A549 (cell line): ENCODE data around the gene DMRTB1. TPM values are rescaled to one million over a fixed set of nuclear protein-coding genes. Genes with fewer than 3 reads are reported as not detected.

Experiments
- ATAC-seq, 2 experiments: fragments of 200-7000 bp in 1 of 2; fragments of >200 bp in 1 of 2; cut with Nextera tagmentation in 1 of 2; cut with Tn5 transposase in 1 of 2; 3 replicates each; pipeline versions ENCODE4 v1.8.0 to v1.9.1; 2018 to 2020; ENCODE audit warnings: mild to moderate bottlenecking in 1 of 2, moderate library complexity in 1 of 2
- CTCF ChIA-PET: fragments of 300-600 bp; sonication (Branson Sonifier 250); formaldehyde crosslinking; extraction: SDS; loops from one replicate; lab custom pipeline; 2021; ENCODE audit warnings: antibody characterized with exemption, inconsistent platforms; lab: Yijun Ruan, JAX
- POLR2A ChIA-PET: fragments of 350-600 bp; formaldehyde crosslinking; extraction: SDS; loops from one replicate; lab custom pipeline; 2021; ENCODE audit warnings: antibody characterized with exemption, inconsistent platforms; lab: Yijun Ruan, JAX
- DNase-seq, 2 experiments: peaks; one replicate each; pipeline versions ENCODE4 v3.0.0 to v3.0.0-alpha.2; 2011 to 2016; ENCODE audit warnings: low read depth in 1 of 2, low spot score in 1 of 2
- FAIRE-seq: peaks from 2 replicates; lab custom pipeline; 2011; peaks lifted over from hg19 to GRCh38; lab: Jason Lieb, UNC
- H3K27ac ChIP-seq, 2 experiments: fragments of >200 bp; sonication (Bioruptor Twin); formaldehyde crosslinking; 3 replicates each; pipeline ENCODE4 v1.5.1; 2016 to 2017
- H3K4me1 ChIP-seq: fragments of >200 bp; sonication (Bioruptor Twin); formaldehyde crosslinking; 3 replicates; pipeline ENCODE4 v1.6.1; 2016
- H3K4me2 ChIP-seq: fragments of >200 bp; sonication (Bioruptor Twin); formaldehyde crosslinking; 3 replicates; pipeline ENCODE4 v1.6.1; 2016
- H3K4me3 ChIP-seq: fragments of >200 bp; sonication (Bioruptor Twin); formaldehyde crosslinking; 3 replicates; pipeline ENCODE4 v1.5.1; 2016
- H3K9me3 ChIP-seq: fragments of >200 bp; sonication (Bioruptor Twin); formaldehyde crosslinking; 3 replicates; pipeline ENCODE4 v1.6.1; 2016
- ATOH8 ChIP-seq: fragments of 250-450 bp; sonication (Bioruptor Pico); IDR thresholded peaks from 2 replicates; pipeline ENCODE4 v1.5.0; 2020; ENCODE audit warnings: low read depth, mild to moderate bottlenecking, moderate library complexity
- BHLHE40 ChIP-seq: IDR thresholded peaks from 2 replicates; pipeline ENCODE4 v1.6.1; 2012; ENCODE audit warnings: low read depth, low read length, inconsistent platforms
- CBX2 ChIP-seq: fragments of 200-600 bp; sonication (generic); IDR thresholded peaks from 2 replicates; pipeline ENCODE4 v1.6.1; 2016; ENCODE audit warnings: low read depth, mild to moderate bottlenecking, borderline replicate concordance
- CBX8 ChIP-seq: fragments of 200-600 bp; sonication (generic); IDR thresholded peaks from 2 replicates; pipeline ENCODE4 v1.6.1; 2016
- CEBPB ChIP-seq, 2 experiments: fragments of >200 bp in 1 of 2; sonication (Bioruptor Twin) in 1 of 2; formaldehyde crosslinking in 1 of 2; IDR thresholded peaks; 2 replicates each; pipeline ENCODE4 v1.6.1; 2012 to 2016
- CHD4 ChIP-seq: fragments of 200-600 bp; sonication (generic); IDR thresholded peaks from 2 replicates; pipeline ENCODE4 v1.6.1; 2016; ENCODE audit warnings: antibody characterized with exemption, mild to moderate bottlenecking, borderline replicate concordance
- ESRRA ChIP-seq: fragments of 150-350 bp; IDR thresholded peaks from 2 replicates; pipeline ENCODE4 v1.6.1; 2014; ENCODE audit warnings: mild to moderate bottlenecking, low read length, borderline replicate concordance
- FOSB ChIP-seq: fragments of 250-450 bp; sonication (Bioruptor Pico); IDR thresholded peaks from 2 replicates; pipeline ENCODE4 v1.5.0; 2020; ENCODE audit warnings: mild to moderate bottlenecking, moderate library complexity
- FOXS1 ChIP-seq: fragments of 250-450 bp; sonication (Bioruptor Pico); IDR thresholded peaks from 2 replicates; pipeline ENCODE4 v1.5.0; 2020; ENCODE audit warnings: mild to moderate bottlenecking, moderate library complexity
- GATA3 ChIP-seq: IDR thresholded peaks from 2 replicates; pipeline ENCODE4 v1.6.1; 2012; ENCODE audit warnings: borderline replicate concordance
- HES2 ChIP-seq: fragments of >200 bp; sonication (Bioruptor Twin); formaldehyde crosslinking; IDR thresholded peaks from 2 replicates; pipeline ENCODE4 v1.6.1; 2016
- HOXA7 ChIP-seq: fragments of 250-450 bp; sonication (Bioruptor Pico); IDR thresholded peaks from 2 replicates; pipeline ENCODE4 v1.5.0; 2020; ENCODE audit warnings: mild to moderate bottlenecking, moderate library complexity
- JUN ChIP-seq, 2 experiments: fragments of >200 bp; sonication (Bioruptor Twin); formaldehyde crosslinking; IDR thresholded peaks; 2 replicates in 1 of 2; 3 replicates in 1 of 2; pipeline ENCODE4 v1.6.1; 2016 to 2017
- KDM5A ChIP-seq: fragments of 200-600 bp; sonication (generic); IDR thresholded peaks from 2 replicates; pipeline ENCODE4 v1.6.1; 2016; ENCODE audit warnings: antibody characterized with exemption, mild to moderate bottlenecking
- MAZ ChIP-seq: fragments of 150-350 bp; IDR thresholded peaks from 2 replicates; pipeline ENCODE4 v1.6.1; 2014; ENCODE audit warnings: antibody characterized with exemption, low read depth, low read length, borderline replicate concordance
- MYC ChIP-seq: IDR thresholded peaks from 2 replicates; pipeline ENCODE4 v1.6.1; 2012; ENCODE audit warnings: mild to moderate bottlenecking, inconsistent platforms, low read length, improper control_type of control experiment, borderline replicate concordance
- NR3C1 ChIP-seq: fragments of >200 bp; sonication (Bioruptor Twin); formaldehyde crosslinking; IDR thresholded peaks from 3 replicates; pipeline ENCODE4 v1.6.1; 2017
- POLR2A ChIP-seq: IDR thresholded peaks from 2 replicates; pipeline ENCODE4 v1.6.1; 2012; ENCODE audit warnings: mild to moderate bottlenecking, low read length
- REST ChIP-seq: fragments of 200-600 bp; sonication (generic); IDR thresholded peaks from 2 replicates; pipeline ENCODE4 v1.6.1; 2016; ENCODE audit warnings: antibody characterized with exemption, mild to moderate bottlenecking, moderate library complexity
- RFX5 ChIP-seq: fragments of 450-650 bp; IDR thresholded peaks from 2 replicates; pipeline ENCODE4 v1.7.1; 2014; ENCODE audit warnings: antibody characterized with exemption, mild to moderate bottlenecking, moderate library complexity
- ZFP36 ChIP-seq: fragments of 450-650 bp; IDR thresholded peaks from 2 replicates; pipeline ENCODE4 v1.6.1; 2014; ENCODE audit warnings: borderline replicate concordance; ENCODE audit not compliant: partially characterized antibody
- WGBS: methylation state at CpG from one replicate; pipeline ENCODE4 v1.1.6; 2017; ENCODE audit errors: missing lambda C conversion rate; 5-methylcytosine and 5-hydroxymethylcytosine counted together
- polyA plus RNA-seq, 4 experiments: library from polyadenylated mRNA; depleted of rRNA in 3 of 4; stranded (reverse); fragments of >200 nt; fragmentation: RNase III in 1 of 4; extraction: RNeasy Plus Mini Kit Qiagen cat#74134 plus additional on column Dnase treatment in 1 of 4; gene quantifications; 2 replicates in 3 of 4; 3 replicates in 1 of 4; pipeline ENCODE4 v1.2.3, GENCODE V29; 2011 to 2017

The DMRTB1 gene
- polyA plus RNA-seq, 2 of the 4 experiments (the other 2 are of a cell fraction): not detected

- Histone ChIP-seq H3K4me2 (no peak overlapping the region), H3K4me3 (no peak overlapping the region), H3K4me1 (no peaks in the 10 kb centered on the region), H3K27ac (no peak overlapping the region), H3K9me3 (no peaks in the 10 kb centered on the region)
- WGBS: 65% methylated on average over 9 of the region's 9 CpGs
- no peak for FAIRE-seq
- ChIA-PET POLR2A (no interaction called here), CTCF (interaction anchor here (5.2 to 6.8 kb wide), 2 partner anchors 200 to 272 kb away, joined by 40 to 41 read pairs; no protein-coding TSS in a partner anchor)
- TF ChIP-seq JUN (IDR thresholded peaks at IDR 0.05) (no peak), NR3C1 (no peak)
- ATAC-seq: no peak
- no peak for DNase-seq
These were observed 24.0 kb downstream of the DMRTB1 start for GRCh38 chr1:53483170-53483569.

GRCh38 chr1:53483656-53484055, 24.5 kb downstream of the DMRTB1 start:
- ATAC-seq: no peak
- Histone ChIP-seq H3K4me3 (no peak overlapping the region), H3K9me3 (no peaks in the 10 kb centered on the region), H3K4me1 (no peaks in the 10 kb centered on the region), H3K4me2 (no peak overlapping the region), H3K27ac (no peak overlapping the region)
- no peak for TF ChIP-seq CBX2
- TF ChIP-seq RFX5: no peak
- no peak for TF ChIP-seq KDM5A
- no peak for TF ChIP-seq HES2
- TF ChIP-seq CHD4: no peak
- no peak for TF ChIP-seq ESRRA
- TF ChIP-seq HOXA7: no peak
- no peak for TF ChIP-seq CEBPB (IDR thresholded peaks at IDR 0.05)
- no peak for TF ChIP-seq FOSB (CRISPR knock-in tag)
- TF ChIP-seq FOXS1 (CRISPR knock-in tag): no peak
- no peak for TF ChIP-seq REST
- TF ChIP-seq POLR2A: no peak
- no peak for TF ChIP-seq BHLHE40
- POLR2A ChIA-PET: no interaction called here
- CTCF ChIA-PET: interaction anchor here (0.7 to 6.8 kb wide), 8 partner anchors 9 to 430 kb away, joined by 3 to 41 read pairs (median 6); no protein-coding TSS in a partner anchor
- DNase-seq: no peak
- no peak for FAIRE-seq
- WGBS: 38% methylated on average over 3 of the region's 4 CpGs

GRCh38 chr1:53484705-53485477, 25.7 kb downstream of the DMRTB1 start:
- FAIRE-seq (no peak), ATAC-seq (peak in 1 of 2 experiments; percentile 25; a peak in 3 of 6 replicates), DNase-seq (no peak)
- no peaks in the 10 kb centered on the region for H3K9me3 ChIP-seq
- ChIA-PET CTCF (interaction anchor here (0.6 to 6.8 kb wide), 27 partner anchors 9 to 408 kb away, joined by 3 to 41 read pairs (median 4); no protein-coding TSS in a partner anchor), POLR2A (no interaction called here)
- H3K4me3 ChIP-seq: no peak overlapping the region
- no peak overlapping the region for H3K27ac ChIP-seq
- TF ChIP-seq CHD4: no peak
- TF ChIP-seq MYC: no peak
- no peak for TF ChIP-seq GATA3
- no peak for TF ChIP-seq ZFP36
- TF ChIP-seq CBX8: no peak
- TF ChIP-seq MAZ: no peak
- TF ChIP-seq KDM5A: no peak
- no peak for TF ChIP-seq RFX5
- TF ChIP-seq ATOH8 (CRISPR knock-in tag): no peak
- H3K4me2 ChIP-seq: no peak overlapping the region
- no peaks in the 10 kb centered on the region for H3K4me1 ChIP-seq
- 56% methylated on average over 19 of the region's 19 CpGs for WGBS
